K562 (cell line): ENCODE results near the gene RPL7L1. TPM values are rescaled to one million over a fixed set of nuclear protein-coding genes. Genes with fewer than 3 reads are reported as not detected.
A peak's percentile ranks its signal among the peaks of the same experiment; 100 is the strongest.

ENCODE experiments used
- ATF4 ChIP-seq: fragments of 450-650 bp; formaldehyde crosslinking; IDR thresholded peaks from 2 replicates; pipeline ENCODE4 v1.4.0; 2022; ENCODE audit warnings: mild to moderate bottlenecking, moderate library complexity
- C11orf30 ChIP-seq: fragments of 450-650 bp; IDR thresholded peaks from 2 replicates; pipeline ENCODE4 v1.6.1; 2016; ENCODE audit warnings: low read depth, mild to moderate bottlenecking
- GTF2A2 ChIP-seq: IDR thresholded peaks from 2 replicates; pipeline ENCODE4 v1.6.1; 2016; ENCODE audit warnings: mild to moderate bottlenecking, missing genetic modification characterization, missing compliant biosample characterization
- HDAC2 ChIP-seq: fragments of 450-650 bp; IDR thresholded peaks from 2 replicates; pipeline ENCODE4 v1.6.1; 2016; ENCODE audit warnings: mild to moderate bottlenecking
- HNRNPH1 ChIP-seq: fragments of 200-400 bp; formaldehyde crosslinking; optimal IDR thresholded peaks from 2 replicates; pipeline ENCODE3; 2017; ENCODE audit warnings: low read depth, mild to moderate bottlenecking, low read length, moderate library complexity
- KDM1A ChIP-seq, 2 experiments: fragments of 450-650 bp; IDR thresholded peaks; 2 replicates each; pipeline ENCODE4 v1.6.1; 2016; ENCODE audit warnings: mild to moderate bottlenecking in 2 of 2
- LCOR ChIP-seq: sonication (generic); formaldehyde crosslinking; IDR thresholded peaks from 2 replicates; pipeline ENCODE4 v1.8.0; 2022; ENCODE audit warnings: mild to moderate bottlenecking, missing genetic modification reagents
- MAFF ChIP-seq: IDR thresholded peaks from 2 replicates; pipeline ENCODE4 v1.6.1; 2012; ENCODE audit warnings: low read length, improper control_type of control experiment
- MEF2D ChIP-seq: conservative IDR thresholded peaks from 2 replicates; pipeline ENCODE4 v1.6.1; 2016; ENCODE audit warnings: low read depth, missing genetic modification characterization, missing compliant biosample characterization
- PRDM10 ChIP-seq: fragments of 450-650 bp; IDR thresholded peaks from 2 replicates; pipeline ENCODE4 v1.6.1; 2018; ENCODE audit not compliant: partially characterized antibody
- TCF3 ChIP-seq: sonication (generic); formaldehyde crosslinking; IDR thresholded peaks from 2 replicates; pipeline ENCODE4 v1.4.0; 2020; ENCODE audit warnings: mild to moderate bottlenecking, missing genetic modification reagents
- polyA plus RNA-seq, 8 experiments: library from polyadenylated mRNA; depleted of rRNA in 4 of 8; stranded (reverse) in 5 of 8; unstranded in 3 of 8; fragments of >200 nt; fragmentation: Nextera tagmentation in 2 of 8; fragmentation: Illumina TruSeq in 1 of 8; extraction: Ambion mirVana in 2 of 8; extraction: Trizol in 1 of 8; gene quantifications; 2 replicates each; pipeline versions ENCODE4 v1.2.1 to v1.2.3, GENCODE V29; 2011 to 2014; ENCODE audit warnings: inconsistent platforms in 1 of 8, missing spikeins in 1 of 8
- total RNA-seq, 7 experiments: library from RNA; depleted of rRNA in 6 of 7; stranded (reverse); fragments of >200 nt in 6 of 7; fragmentation: Illumina TruSeq in 2 of 7; extraction: Trizol in 2 of 7; gene quantifications; 2 replicates each; pipeline versions ENCODE4 v1.2.1 to v1.2.3, GENCODE V29; 2011 to 2021; ENCODE audit warnings: low replicate concordance in 1 of 7

The RPL7L1 gene
- total and polyA plus RNA-seq, 9 of the 15 experiments (the other 6 are each of a cell fraction or from before 2014, with no cell fraction given): 129 to 259 (median 164) TPM

GRCh38 chr6:42923666-42924065 is 44.2 kb downstream of the RPL7L1 start (continued):
- TF ChIP-seq ATF4 (CRISPR knock-in tag) (no peak), MAFF (peak; percentile 39; the same call in 1 of the 2 replicates), PRDM10 (peak; percentile 49), TCF3 (peak; percentile 37; the same call in 1 of the 2 replicates), C11orf30 (peak; percentile 71), LCOR (CRISPR knock-in tag) (0 out of 2 replicates have a peak, but pooled peaks have one; percentile 7), GTF2A2 (tag) (no peak), MEF2D (tag) (peak; percentile 87), HDAC2 (peak; percentile 76), KDM1A (IDR thresholded peaks at IDR 0.05) (peak; percentile 39 to 51; a peak in 2 of 4 replicates), HNRNPH1 (no peak)
